Liver (tissue), 9 donors: ENCODE results near the gene ZNF684. TPM values are rescaled to one million over a fixed set of nuclear protein-coding genes. Genes with fewer than 3 reads are reported as not detected.
A peak's percentile ranks its signal among the peaks of the same experiment; 100 is the strongest.

Experiments used
- DNase-seq: peaks from one replicate; pipeline ENCODE4 v3.0.0-alpha.2; 2017; ENCODE audit warnings: low spot score
- H3K27ac ChIP-seq, 2 donors: one replicate each; pipeline ENCODE4 v1.7.0; 2013; ENCODE audit warnings: inconsistent platforms in 2 of 2, low read length in 2 of 2, control low read depth in 1 of 2, low read depth in 1 of 2, mild to moderate bottlenecking in 1 of 2
- H3K27me3 ChIP-seq, 4 donors: one replicate each; pipeline versions ENCODE4 v1.6.1 to v1.7.0; 2013; ENCODE audit warnings: low read length in 3 of 4, inconsistent platforms in 1 of 4, mild to moderate bottlenecking in 1 of 4, moderate library complexity in 1 of 4; ENCODE audit not compliant: control insufficient read depth in 4 of 4, insufficient read depth in 4 of 4
- H3K36me3 ChIP-seq, 4 donors: one replicate each; pipeline versions ENCODE4 v1.6.1 to v1.7.0; 2013; ENCODE audit warnings: low read length in 3 of 4, mild to moderate bottlenecking in 3 of 4, low read depth in 1 of 4, moderate library complexity in 1 of 4; ENCODE audit not compliant: control insufficient read depth in 4 of 4, insufficient read depth in 3 of 4
- H3K4me1 ChIP-seq, 4 donors: one replicate each; pipeline versions ENCODE4 v1.6.1 to v1.7.0; 2013; ENCODE audit warnings: low read length in 3 of 4, mild to moderate bottlenecking in 3 of 4, moderate library complexity in 1 of 4; ENCODE audit not compliant: control insufficient read depth in 4 of 4, insufficient read depth in 4 of 4
- H3K4me3 ChIP-seq, 3 donors: one replicate each; pipeline versions ENCODE4 v1.6.1 to v1.7.0; 2013; ENCODE audit warnings: low read length in 3 of 3, control low read depth in 1 of 3, low read depth in 1 of 3, mild to moderate bottlenecking in 1 of 3
- H3K9ac ChIP-seq, 2 donors: one replicate each; pipeline ENCODE4 v1.7.0; 2013; ENCODE audit warnings: low read length in 2 of 2, mild to moderate bottlenecking in 2 of 2, moderate library complexity in 2 of 2, control low read depth in 1 of 2, low read depth in 1 of 2
- H3K9me3 ChIP-seq, 4 donors: one replicate each; pipeline versions ENCODE4 v1.6.1 to v1.7.0; 2013; ENCODE audit warnings: low read length in 3 of 4; ENCODE audit not compliant: control insufficient read depth in 4 of 4
- EGR1 ChIP-seq, 2 donors: IDR thresholded peaks; 2 replicates each; pipeline ENCODE4 v1.6.1; 2016 to 2018; ENCODE audit warnings: antibody characterized with exemption in 2 of 2, low read depth in 2 of 2
- FOXA1 ChIP-seq: IDR thresholded peaks from 2 replicates; pipeline ENCODE4 v1.6.1; 2016; ENCODE audit warnings: antibody characterized with exemption
- FOXA2 ChIP-seq: IDR thresholded peaks from 2 replicates; pipeline ENCODE4 v1.6.1; 2016; ENCODE audit warnings: antibody characterized with exemption
- GABPA ChIP-seq, 2 donors: IDR thresholded peaks in 1 of 2; conservative IDR thresholded peaks in 1 of 2; 2 replicates each; pipeline ENCODE4 v1.6.1; 2016; ENCODE audit warnings: antibody characterized with exemption in 2 of 2, mild to moderate bottlenecking in 1 of 2, moderate library complexity in 1 of 2
- HNF4G ChIP-seq: IDR thresholded peaks from 2 replicates; pipeline ENCODE4 v1.6.1; 2016; ENCODE audit warnings: antibody characterized with exemption
- JUND ChIP-seq, 2 donors: IDR thresholded peaks; 2 replicates each; pipeline ENCODE4 v1.6.1; 2016; ENCODE audit warnings: antibody characterized with exemption in 2 of 2
- NR2F2 ChIP-seq: IDR thresholded peaks from 2 replicates; pipeline ENCODE4 v1.6.1; 2016; ENCODE audit warnings: antibody characterized with exemption
- RAD21 ChIP-seq, 2 donors: IDR thresholded peaks; 2 replicates each; pipeline ENCODE4 v1.6.1; 2016; ENCODE audit warnings: antibody characterized with exemption in 2 of 2, mild to moderate bottlenecking in 2 of 2
- RXRA ChIP-seq, 2 donors: IDR thresholded peaks; 2 replicates each; pipeline ENCODE4 v1.6.1; 2017 to 2018; ENCODE audit warnings: antibody characterized with exemption in 2 of 2, mild to moderate bottlenecking in 1 of 2
- SP1 ChIP-seq: IDR thresholded peaks from 2 replicates; pipeline ENCODE4 v1.6.1; 2018; ENCODE audit warnings: antibody characterized with exemption, mild to moderate bottlenecking
- YY1 ChIP-seq: IDR thresholded peaks from 2 replicates; pipeline ENCODE4 v1.6.1; 2016; ENCODE audit warnings: antibody characterized with exemption, mild to moderate bottlenecking
- WGBS: extraction: QIAGEN DNeasy Blood & Tissue Kit; methylation state at CpG from one replicate; pipeline ENCODE4 v1.1.7; 2013; 5-methylcytosine and 5-hydroxymethylcytosine counted together
- polyA plus RNA-seq, 2 donors: library from polyadenylated mRNA; stranded (reverse) in 1 of 2; unstranded in 1 of 2; fragments of 200-250 nt in 1 of 2; fragments of >200 nt in 1 of 2; fragmentation: Nextera tagmentation in 1 of 2; extraction: Ambion mirVana in 1 of 2; gene quantifications; one replicate each; pipeline versions ENCODE4 v1.2.1 to v1.2.3, GENCODE V29; 2013 to 2015
- total RNA-seq, 2 donors: library from RNA; depleted of rRNA; stranded (reverse); fragments of >200 nt; gene quantifications; one replicate each; pipeline ENCODE4 v1.2.3, GENCODE V29; 2014
- TF ChIP-seq, protein P1 (sequence below): IDR thresholded peaks from 2 replicates; pipeline ENCODE4 v1.6.1; 2016; ENCODE audit warnings: antibody characterized with exemption
- TF ChIP-seq, protein P2 (sequence below): IDR thresholded peaks from 2 replicates; pipeline ENCODE4 v1.6.1; 2016; ENCODE audit warnings: antibody characterized with exemption
- TF ChIP-seq, protein P3 (sequence below): fragments of 150-350 bp; IDR thresholded peaks from 2 replicates; pipeline ENCODE4 v1.5.1; 2017; ENCODE audit warnings: improper control_type of control experiment, low read depth, low read length; ENCODE audit not compliant: missing input control
- TF ChIP-seq, protein P4 (sequence below): IDR thresholded peaks from 2 replicates; pipeline ENCODE4 v1.6.1; 2016; ENCODE audit warnings: antibody characterized with exemption
- TF ChIP-seq, protein P5 (sequence below): IDR thresholded peaks from 2 replicates; pipeline ENCODE4 v1.6.1; 2016; ENCODE audit warnings: antibody characterized with exemption, mild to moderate bottlenecking
- donor health status: healthy.
- donor health status: healthy.
- donor health status: healthy.
- donor health status: healthy.
- donor health status: healthy.

Gene ZNF684
- total and polyA plus RNA-seq, 4 donors = 7.6 to 17.1 (median 10.2) TPM

DNA sequence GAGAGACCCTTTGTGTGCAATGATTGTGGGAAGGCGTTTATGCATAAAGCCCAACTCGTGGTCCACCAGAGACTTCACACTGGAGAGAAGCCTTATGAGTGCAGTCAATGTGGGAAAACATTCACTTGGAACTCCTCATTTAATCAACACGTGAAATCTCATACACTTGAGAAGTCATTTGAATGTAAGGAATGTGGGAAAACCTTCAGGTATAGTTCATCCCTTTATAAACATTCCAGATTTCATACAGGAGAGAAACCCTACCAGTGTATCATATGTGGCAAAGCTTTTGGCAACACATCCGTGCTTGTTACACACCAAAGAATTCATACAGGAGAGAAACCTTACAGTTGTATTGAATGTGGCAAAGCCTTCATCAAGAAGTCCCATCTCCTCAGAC is 15.5 kb downstream of the ZNF684 start:
- Histone ChIP-seq H3K27ac (no peak overlapping the region), H3K9me3 (peaks cover 14 to 24% (median 19%) of the 10 kb centered on the region in 4 donors), H3K27me3 (no peaks in the 10 kb centered on the region), H3K4me3 (peak overlapping the region in 2 of 3 donors; percentile 27 to 49), H3K9ac (no peak overlapping the region), H3K4me1 (no peaks in the 10 kb centered on the region), H3K36me3 (peaks cover 11 to 51% (median 43%) of the 10 kb centered on the region in 4 donors)
- no peak for DNase-seq
- WGBS = 98% methylated on average over 4 of the region's 4 CpGs
- TF ChIP-seq, protein P1, sequence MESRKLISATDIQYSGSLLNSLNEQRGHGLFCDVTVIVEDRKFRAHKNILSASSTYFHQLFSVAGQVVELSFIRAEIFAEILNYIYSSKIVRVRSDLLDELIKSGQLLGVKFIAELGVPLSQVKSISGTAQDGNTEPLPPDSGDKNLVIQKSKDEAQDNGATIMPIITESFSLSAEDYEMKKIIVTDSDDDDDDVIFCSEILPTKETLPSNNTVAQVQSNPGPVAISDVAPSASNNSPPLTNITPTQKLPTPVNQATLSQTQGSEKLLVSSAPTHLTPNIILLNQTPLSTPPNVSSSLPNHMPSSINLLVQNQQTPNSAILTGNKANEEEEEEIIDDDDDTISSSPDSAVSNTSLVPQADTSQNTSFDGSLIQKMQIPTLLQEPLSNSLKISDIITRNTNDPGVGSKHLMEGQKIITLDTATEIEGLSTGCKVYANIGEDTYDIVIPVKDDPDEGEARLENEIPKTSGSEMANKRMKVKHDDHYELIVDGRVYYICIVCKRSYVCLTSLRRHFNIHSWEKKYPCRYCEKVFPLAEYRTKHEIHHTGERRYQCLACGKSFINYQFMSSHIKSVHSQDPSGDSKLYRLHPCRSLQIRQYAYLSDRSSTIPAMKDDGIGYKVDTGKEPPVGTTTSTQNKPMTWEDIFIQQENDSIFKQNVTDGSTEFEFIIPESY = no peak
- no peak for TF ChIP-seq NR2F2
- no peak for TF ChIP-seq FOXA1
- no peak for TF ChIP-seq JUND (IDR thresholded peaks at IDR 0.05)
- TF ChIP-seq, protein P2, sequence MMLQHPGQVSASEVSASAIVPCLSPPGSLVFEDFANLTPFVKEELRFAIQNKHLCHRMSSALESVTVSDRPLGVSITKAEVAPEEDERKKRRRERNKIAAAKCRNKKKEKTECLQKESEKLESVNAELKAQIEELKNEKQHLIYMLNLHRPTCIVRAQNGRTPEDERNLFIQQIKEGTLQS = no peak
- TF ChIP-seq, protein P3, sequence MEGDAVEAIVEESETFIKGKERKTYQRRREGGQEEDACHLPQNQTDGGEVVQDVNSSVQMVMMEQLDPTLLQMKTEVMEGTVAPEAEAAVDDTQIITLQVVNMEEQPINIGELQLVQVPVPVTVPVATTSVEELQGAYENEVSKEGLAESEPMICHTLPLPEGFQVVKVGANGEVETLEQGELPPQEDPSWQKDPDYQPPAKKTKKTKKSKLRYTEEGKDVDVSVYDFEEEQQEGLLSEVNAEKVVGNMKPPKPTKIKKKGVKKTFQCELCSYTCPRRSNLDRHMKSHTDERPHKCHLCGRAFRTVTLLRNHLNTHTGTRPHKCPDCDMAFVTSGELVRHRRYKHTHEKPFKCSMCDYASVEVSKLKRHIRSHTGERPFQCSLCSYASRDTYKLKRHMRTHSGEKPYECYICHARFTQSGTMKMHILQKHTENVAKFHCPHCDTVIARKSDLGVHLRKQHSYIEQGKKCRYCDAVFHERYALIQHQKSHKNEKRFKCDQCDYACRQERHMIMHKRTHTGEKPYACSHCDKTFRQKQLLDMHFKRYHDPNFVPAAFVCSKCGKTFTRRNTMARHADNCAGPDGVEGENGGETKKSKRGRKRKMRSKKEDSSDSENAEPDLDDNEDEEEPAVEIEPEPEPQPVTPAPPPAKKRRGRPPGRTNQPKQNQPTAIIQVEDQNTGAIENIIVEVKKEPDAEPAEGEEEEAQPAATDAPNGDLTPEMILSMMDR = no peak
- TF ChIP-seq, protein P4, sequence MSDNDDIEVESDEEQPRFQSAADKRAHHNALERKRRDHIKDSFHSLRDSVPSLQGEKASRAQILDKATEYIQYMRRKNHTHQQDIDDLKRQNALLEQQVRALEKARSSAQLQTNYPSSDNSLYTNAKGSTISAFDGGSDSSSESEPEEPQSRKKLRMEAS = no peak
- no peak for TF ChIP-seq RXRA (IDR thresholded peaks at IDR 0.05)
- TF ChIP-seq FOXA2 = no peak
- no peak for TF ChIP-seq HNF4G
- TF ChIP-seq, protein P5, sequence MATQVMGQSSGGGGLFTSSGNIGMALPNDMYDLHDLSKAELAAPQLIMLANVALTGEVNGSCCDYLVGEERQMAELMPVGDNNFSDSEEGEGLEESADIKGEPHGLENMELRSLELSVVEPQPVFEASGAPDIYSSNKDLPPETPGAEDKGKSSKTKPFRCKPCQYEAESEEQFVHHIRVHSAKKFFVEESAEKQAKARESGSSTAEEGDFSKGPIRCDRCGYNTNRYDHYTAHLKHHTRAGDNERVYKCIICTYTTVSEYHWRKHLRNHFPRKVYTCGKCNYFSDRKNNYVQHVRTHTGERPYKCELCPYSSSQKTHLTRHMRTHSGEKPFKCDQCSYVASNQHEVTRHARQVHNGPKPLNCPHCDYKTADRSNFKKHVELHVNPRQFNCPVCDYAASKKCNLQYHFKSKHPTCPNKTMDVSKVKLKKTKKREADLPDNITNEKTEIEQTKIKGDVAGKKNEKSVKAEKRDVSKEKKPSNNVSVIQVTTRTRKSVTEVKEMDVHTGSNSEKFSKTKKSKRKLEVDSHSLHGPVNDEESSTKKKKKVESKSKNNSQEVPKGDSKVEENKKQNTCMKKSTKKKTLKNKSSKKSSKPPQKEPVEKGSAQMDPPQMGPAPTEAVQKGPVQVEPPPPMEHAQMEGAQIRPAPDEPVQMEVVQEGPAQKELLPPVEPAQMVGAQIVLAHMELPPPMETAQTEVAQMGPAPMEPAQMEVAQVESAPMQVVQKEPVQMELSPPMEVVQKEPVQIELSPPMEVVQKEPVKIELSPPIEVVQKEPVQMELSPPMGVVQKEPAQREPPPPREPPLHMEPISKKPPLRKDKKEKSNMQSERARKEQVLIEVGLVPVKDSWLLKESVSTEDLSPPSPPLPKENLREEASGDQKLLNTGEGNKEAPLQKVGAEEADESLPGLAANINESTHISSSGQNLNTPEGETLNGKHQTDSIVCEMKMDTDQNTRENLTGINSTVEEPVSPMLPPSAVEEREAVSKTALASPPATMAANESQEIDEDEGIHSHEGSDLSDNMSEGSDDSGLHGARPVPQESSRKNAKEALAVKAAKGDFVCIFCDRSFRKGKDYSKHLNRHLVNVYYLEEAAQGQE = no peak

DNA sequence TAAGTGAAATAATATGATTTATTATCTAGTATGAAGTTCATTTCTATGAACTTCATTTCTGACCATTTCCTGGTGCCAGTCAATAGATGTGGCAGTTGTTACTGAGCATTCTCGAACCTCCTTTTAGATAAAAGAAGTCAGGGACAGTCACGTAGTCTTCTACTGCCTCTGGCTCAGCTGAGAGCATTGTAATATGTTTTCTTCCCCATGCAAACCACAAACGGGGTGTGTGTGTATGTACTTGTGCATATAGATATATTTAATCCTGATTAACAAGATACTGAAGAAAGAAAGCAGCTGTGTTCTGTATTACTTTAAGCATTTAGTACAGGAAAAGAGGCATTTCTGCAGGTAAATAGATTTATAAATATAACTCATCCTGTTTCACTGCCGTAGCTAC is 21.6 kb downstream of the ZNF684 start:
- Histone ChIP-seq H3K36me3 (peaks cover 0 to 1% (median 0%) of the 10 kb centered on the region in 4 donors), H3K27me3 (no peaks in the 10 kb centered on the region), H3K27ac (no peak overlapping the region), H3K4me3 (no peak overlapping the region), H3K4me1 (no peaks in the 10 kb centered on the region), H3K9ac (no peak overlapping the region), H3K9me3 (peaks cover 0 to 5% (median 0%) of the 10 kb centered on the region in 4 donors)
- DNase-seq = no peak
- 67% methylated on average over 4 of the region's 4 CpGs for WGBS
- TF ChIP-seq JUND (IDR thresholded peaks at IDR 0.05) (no peak), FOXA1 (no peak), GABPA (IDR thresholded peaks at IDR 0.05 in 1 of 2, conservative IDR thresholded peaks at IDR 0.05 in 1 of 2) (no peak), SP1 (no peak), RAD21 (IDR thresholded peaks at IDR 0.05) (no peak), HNF4G (no peak), NR2F2 (no peak), YY1 (no peak), RXRA (IDR thresholded peaks at IDR 0.05) (no peak), EGR1 (IDR thresholded peaks at IDR 0.05; ENCODE audit: low read depth in 2 of 2) (no peak)
- TF ChIP-seq, protein P2 = no peak
- TF ChIP-seq, protein P3 = no peak
- TF ChIP-seq, protein P5 = no peak
- TF ChIP-seq, protein P4 = no peak
